Measurements from ENCODE around the gene RHOXF2.
A peak's percentile ranks its signal among the peaks of the same experiment; 100 is the strongest.

Gene RHOXF2

GRCh38 chrX:120213438-120214265 is 55.2 kb downstream of the RHOXF2 start:
- no peaks in the 10 kb centered on the region for H3F3A ChIP-seq (ENCODE audit: low read depth)
- TF ChIP-seq CTCF (conservative IDR thresholded peaks at IDR 0.05; ENCODE audit: low read length) (peak; percentile 69), EZH2phosphoT487 (IDR thresholded peaks at IDR 0.05; ENCODE audit: borderline replicate concordance) (no peak)
- no peak overlapping the region for H3K4me3 ChIP-seq (ENCODE audit: low read length, poor library complexity, severe bottlenecking)
- no peaks in the 10 kb centered on the region for H3K4me1 ChIP-seq (ENCODE audit: insufficient read depth, low read length, poor library complexity, severe bottlenecking)
- no peaks in the 10 kb centered on the region for H3K27me3 ChIP-seq (ENCODE audit: insufficient read depth, low read length, poor library complexity, severe bottlenecking)
- H4K20me1 ChIP-seq (ENCODE audit: insufficient read depth, low read length, poor library complexity, severe bottlenecking), result no peaks in the 10 kb centered on the region
- H3K4me2 ChIP-seq (ENCODE audit: low read depth, low read length, poor library complexity, severe bottlenecking), result no peak overlapping the region
- H3K36me3 ChIP-seq (ENCODE audit: insufficient read depth, low read length), result no peaks in the 10 kb centered on the region
- H3K9ac ChIP-seq (ENCODE audit: low read depth, low read length, poor library complexity, severe bottlenecking), result no peak overlapping the region
- no peaks in the 10 kb centered on the region for H3K9me3 ChIP-seq (ENCODE audit: insufficient read depth, low read depth, low read length)
- no peaks in the 10 kb centered on the region for H3K79me2 ChIP-seq (ENCODE audit: insufficient read depth, low read length)
- H2AFZ ChIP-seq (ENCODE audit: low read length), result no peak overlapping the region
- H3K9me2 ChIP-seq (replicated peaks; ENCODE audit: low read depth, low read length), result no peaks in the 10 kb centered on the region

Data from Loucy (cell line).